ENCODE measurements around the gene ASIC3.
"Not testable (repeated sequence)": the region's sequence is repeated elsewhere in the genome, so short reads cannot be mapped to it uniquely, and the experiment has no call there.

- TF ChIP-seq CTCF (IDR thresholded peaks at IDR 0.05); POLR2A (IDR thresholded peaks at IDR 0.05; ENCODE audit: low read depth); POLR2AphosphoS5 (IDR thresholded peaks at IDR 0.05): not testable (repeated sequence)
Observed at GRCh38 chr7:151043449-151043848, 4.9 kb upstream of the ASIC3 start.

Data from esophagus muscularis mucosa (tissue), 3 donors.